ENCODE measurements around the gene SIN3B.
A peak's percentile ranks its signal among the peaks of the same experiment; 100 is the strongest.

SIN3B gene

DNA sequence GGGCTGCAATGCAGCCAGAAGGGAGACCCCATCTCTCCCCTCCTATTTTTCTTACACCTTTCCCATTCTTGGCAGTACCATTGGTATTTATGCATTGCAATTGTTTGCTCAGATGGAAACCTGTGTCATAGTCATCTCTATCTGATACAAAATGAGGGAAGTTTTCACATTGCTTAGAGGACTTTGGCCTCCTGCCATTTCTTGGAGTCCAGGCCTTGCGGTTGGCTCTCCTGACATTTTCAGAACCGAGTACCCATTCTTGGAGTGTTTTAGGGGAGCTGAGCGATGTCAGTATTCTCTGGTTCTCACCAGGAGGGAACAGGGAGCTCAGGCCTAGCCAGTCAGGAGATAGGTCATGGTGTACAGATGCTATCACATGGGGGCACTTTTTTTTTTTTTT is 1.5 kb downstream of the SIN3B start:
- Mint-ChIP-seq H3K27ac (peak overlapping the region; percentile 15 to 80 (median 41)), H3K4me1 (peaks cover 36% of the 10 kb centered on the region), H3K27me3 (ENCODE audit: low read depth) (peaks cover 3% of the 10 kb centered on the region), H3K36me3 (ENCODE audit: low read depth) (peaks cover 31% of the 10 kb centered on the region), H3K4me3 (peak overlapping the region; percentile 87 to 92 (median 91)), H3K9me3 (peaks cover 2% of the 10 kb centered on the region)
- TF ChIP-seq, protein P1, sequence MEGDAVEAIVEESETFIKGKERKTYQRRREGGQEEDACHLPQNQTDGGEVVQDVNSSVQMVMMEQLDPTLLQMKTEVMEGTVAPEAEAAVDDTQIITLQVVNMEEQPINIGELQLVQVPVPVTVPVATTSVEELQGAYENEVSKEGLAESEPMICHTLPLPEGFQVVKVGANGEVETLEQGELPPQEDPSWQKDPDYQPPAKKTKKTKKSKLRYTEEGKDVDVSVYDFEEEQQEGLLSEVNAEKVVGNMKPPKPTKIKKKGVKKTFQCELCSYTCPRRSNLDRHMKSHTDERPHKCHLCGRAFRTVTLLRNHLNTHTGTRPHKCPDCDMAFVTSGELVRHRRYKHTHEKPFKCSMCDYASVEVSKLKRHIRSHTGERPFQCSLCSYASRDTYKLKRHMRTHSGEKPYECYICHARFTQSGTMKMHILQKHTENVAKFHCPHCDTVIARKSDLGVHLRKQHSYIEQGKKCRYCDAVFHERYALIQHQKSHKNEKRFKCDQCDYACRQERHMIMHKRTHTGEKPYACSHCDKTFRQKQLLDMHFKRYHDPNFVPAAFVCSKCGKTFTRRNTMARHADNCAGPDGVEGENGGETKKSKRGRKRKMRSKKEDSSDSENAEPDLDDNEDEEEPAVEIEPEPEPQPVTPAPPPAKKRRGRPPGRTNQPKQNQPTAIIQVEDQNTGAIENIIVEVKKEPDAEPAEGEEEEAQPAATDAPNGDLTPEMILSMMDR (IDR thresholded peaks at IDR 0.05; ENCODE audit: unreplicated experiment in 3 of 3): no peak

DNA sequence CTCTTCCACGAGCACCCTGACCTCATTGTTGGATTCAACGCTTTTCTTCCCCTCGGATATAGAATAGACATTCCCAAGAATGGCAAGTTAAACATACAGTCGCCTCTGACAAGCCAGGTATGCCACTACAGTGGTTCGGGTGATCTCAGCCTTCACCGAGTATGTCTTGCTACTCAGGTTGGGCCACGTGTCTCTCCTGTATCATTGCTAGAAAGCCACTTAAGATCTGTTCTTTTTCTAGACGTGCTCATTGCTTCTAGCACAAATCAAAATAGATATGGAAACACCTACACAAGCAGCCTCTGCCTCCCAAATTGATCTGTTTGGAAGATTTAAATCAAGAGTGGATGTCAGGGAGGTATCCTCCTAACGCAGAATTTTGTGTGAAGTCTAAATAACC is 2.3 kb downstream of the SIN3B start:
- TF ChIP-seq, protein P1 (IDR thresholded peaks at IDR 0.05; ENCODE audit: unreplicated experiment in 3 of 3): no peak
- peaks cover 2% of the 10 kb centered on the region for H3K9me3 Mint-ChIP-seq
- H3K27ac Mint-ChIP-seq: peak overlapping the region in 1 of 3 experiments; percentile 47
- H3K36me3 Mint-ChIP-seq (ENCODE audit: low read depth): peaks cover 40% of the 10 kb centered on the region
- H3K4me3 Mint-ChIP-seq: peak overlapping the region; percentile 75 to 87 (median 86)
- H3K27me3 Mint-ChIP-seq (ENCODE audit: low read depth): peaks cover 3% of the 10 kb centered on the region
- H3K4me1 Mint-ChIP-seq: peaks cover 36% of the 10 kb centered on the region

DNA sequence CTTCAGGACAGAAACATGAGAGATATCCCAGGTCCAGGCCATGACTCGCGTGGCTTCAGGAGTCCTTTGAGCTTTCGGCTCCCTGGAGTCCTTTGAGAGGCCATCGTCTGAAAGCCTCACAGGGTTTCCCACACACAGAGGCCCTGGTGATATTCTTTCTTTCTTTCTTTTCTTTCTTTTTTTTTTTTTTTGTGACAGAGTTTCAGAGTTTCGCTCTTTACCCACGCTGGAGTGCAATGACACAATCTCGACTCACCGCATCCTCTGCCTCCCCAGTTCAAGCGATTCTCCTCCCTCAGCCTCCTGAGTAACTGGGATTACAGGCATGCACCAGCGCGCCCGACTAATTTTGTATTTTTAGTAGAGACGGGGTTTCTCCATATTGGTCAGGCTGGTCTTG is 5.5 kb downstream of the SIN3B start:
- Mint-ChIP-seq H3K4me1 (peaks cover 26% of the 10 kb centered on the region), H3K27me3 (ENCODE audit: low read depth) (peaks cover 3% of the 10 kb centered on the region), H3K4me3 (peak overlapping the region in 1 of 3 experiments; percentile 26), H3K27ac (no peak overlapping the region), H3K36me3 (ENCODE audit: low read depth) (peaks cover 68% of the 10 kb centered on the region), H3K9me3 (no peaks in the 10 kb centered on the region)
- TF ChIP-seq, protein P1 (IDR thresholded peaks at IDR 0.05; ENCODE audit: unreplicated experiment in 3 of 3): no peak

DNA sequence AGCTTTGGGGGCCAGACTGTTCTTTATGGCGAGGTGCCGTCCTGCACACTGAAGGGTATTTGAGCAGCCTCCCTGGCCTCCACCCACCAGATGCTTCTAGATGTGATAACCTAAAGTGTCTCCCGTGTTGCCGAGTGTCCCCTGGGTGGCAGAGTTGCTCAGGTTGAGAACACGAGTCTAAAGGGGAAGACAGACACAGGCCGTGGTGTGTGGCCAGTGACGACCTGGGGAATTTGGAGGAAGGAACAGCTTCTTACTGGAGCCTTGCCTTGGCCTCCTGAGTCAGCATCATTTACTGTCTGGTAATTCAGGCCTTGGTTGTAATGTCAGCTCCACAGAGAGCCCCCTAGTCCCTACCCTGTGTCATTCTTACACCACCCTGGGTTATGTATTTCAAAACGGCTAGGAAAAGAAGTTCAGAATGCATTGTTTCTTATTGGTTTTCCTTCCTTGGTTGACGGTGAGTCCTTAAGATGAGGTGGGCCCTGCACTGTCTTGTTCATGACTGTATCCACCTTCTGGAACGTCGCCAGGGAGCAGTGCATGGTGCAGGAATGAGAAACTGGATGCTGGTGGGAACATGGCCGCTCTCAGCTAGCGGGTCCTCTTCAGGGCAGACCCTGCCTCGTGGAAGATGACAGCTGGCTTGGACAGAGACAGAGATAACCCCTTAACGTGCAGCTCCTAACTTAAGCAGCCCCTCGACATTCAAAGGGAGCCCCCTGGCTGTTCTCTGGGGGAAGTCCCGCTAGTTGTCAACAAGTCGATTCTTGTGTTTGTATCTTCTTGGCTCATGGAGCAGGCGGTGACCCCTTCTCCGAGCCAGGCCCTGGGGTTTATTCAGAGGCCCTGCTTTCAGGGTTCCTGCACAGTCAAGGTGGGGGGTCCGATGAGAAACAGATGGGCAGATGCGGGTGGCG is 7.2 kb downstream of the SIN3B start:
- Mint-ChIP-seq H3K36me3 (ENCODE audit: low read depth) (peaks cover 71% of the 10 kb centered on the region), H3K27ac (peak overlapping the region in 2 of 3 experiments; percentile 57 to 66), H3K27me3 (ENCODE audit: low read depth) (peaks cover 2% of the 10 kb centered on the region), H3K9me3 (no peaks in the 10 kb centered on the region), H3K4me1 (peaks cover 15% of the 10 kb centered on the region), H3K4me3 (peak overlapping the region in 1 of 3 experiments; percentile 18)
- TF ChIP-seq, protein P1 (IDR thresholded peaks at IDR 0.05; ENCODE audit: unreplicated experiment in 3 of 3): peak in 2 of 3 experiments; percentile 24 to 29

DNA sequence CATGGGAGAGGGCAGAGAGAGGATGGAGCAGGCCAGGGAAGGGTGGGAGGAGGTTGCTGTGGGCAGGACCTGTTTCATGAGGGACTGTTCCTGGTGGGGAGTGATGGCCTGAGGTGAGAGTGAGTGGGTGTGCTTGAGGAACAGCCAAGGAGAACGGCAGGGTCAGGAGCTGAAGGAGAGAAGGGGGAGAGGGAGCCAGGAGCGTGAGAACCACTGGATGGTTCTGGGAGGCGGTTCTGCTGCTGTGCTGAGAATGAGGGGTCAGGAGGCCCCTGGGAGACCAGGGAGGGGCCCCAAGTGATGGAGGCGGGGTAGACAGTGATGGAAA is 7.8 kb downstream of the SIN3B start:
- Mint-ChIP-seq H3K9me3 (no peaks in the 10 kb centered on the region), H3K4me3 (peak overlapping the region in 1 of 3 experiments; percentile 18), H3K27ac (peak overlapping the region; percentile 23 to 66 (median 57)), H3K4me1 (peaks cover 12% of the 10 kb centered on the region), H3K36me3 (ENCODE audit: low read depth) (peaks cover 65% of the 10 kb centered on the region), H3K27me3 (ENCODE audit: low read depth) (no peaks in the 10 kb centered on the region)
- TF ChIP-seq, protein P1 (IDR thresholded peaks at IDR 0.05; ENCODE audit: unreplicated experiment in 3 of 3): no peak
